NCI-H748 treated with DMSO at 0.1 percent for 48 hours (cell line): Measurements from ENCODE around the gene PTGES.
"Not testable (repeated sequence)": the region's sequence is repeated elsewhere in the genome, so short reads cannot be mapped to it uniquely, and the experiment has no call there.

Experiments used
- DNase-seq: peaks from one replicate; lab custom pipeline; 2025; lab: John Stamatoyannopoulos, UW

Gene PTGES, protein sequence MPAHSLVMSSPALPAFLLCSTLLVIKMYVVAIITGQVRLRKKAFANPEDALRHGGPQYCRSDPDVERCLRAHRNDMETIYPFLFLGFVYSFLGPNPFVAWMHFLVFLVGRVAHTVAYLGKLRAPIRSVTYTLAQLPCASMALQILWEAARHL

DNA sequence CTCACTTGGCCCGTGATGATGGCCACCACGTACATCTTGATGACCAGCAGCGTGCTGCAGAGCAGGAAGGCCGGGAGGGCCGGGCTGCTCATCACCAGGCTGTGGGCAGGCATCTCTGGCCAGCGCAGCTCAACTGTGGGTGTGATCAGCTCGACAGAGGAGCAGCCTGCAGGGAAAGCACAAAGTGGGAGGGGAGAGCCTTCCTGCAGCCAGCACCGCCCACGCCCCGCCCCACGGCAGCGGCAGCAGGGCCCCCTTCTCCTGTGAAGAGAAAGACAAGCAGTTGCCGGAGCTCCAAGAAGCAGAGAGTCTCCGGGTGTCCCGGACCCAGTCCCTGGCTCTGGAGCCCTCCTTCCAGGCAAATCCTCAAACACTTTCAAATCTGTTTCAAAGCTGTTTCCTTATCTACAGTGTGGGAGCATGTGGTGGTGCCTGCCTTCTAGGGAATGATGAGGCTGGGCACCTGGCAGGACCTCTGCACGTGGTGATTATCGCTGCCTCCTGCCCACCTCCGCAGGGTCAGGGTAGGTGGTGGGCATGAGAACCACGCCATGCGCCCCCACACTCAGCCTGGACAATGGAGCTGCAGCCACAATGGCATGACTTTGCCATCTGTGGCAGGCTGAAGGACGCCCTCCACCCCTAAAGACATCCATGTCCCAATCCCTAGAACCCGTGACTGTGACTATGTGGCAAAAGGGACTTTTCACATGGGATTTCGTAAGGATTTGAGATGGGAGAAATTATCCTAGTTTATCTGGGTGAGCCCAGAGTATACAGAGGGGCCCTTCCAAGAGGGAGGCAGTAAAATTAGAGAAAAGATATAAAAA, at the start of gene PTGES:
TSS of gene PTGES (minus strand) at position 143 of the 830 bp plus-strand sequence. CDS start at position 113, 30 bp downstream.
- peak; percentile 3 for DNase-seq

DNA sequence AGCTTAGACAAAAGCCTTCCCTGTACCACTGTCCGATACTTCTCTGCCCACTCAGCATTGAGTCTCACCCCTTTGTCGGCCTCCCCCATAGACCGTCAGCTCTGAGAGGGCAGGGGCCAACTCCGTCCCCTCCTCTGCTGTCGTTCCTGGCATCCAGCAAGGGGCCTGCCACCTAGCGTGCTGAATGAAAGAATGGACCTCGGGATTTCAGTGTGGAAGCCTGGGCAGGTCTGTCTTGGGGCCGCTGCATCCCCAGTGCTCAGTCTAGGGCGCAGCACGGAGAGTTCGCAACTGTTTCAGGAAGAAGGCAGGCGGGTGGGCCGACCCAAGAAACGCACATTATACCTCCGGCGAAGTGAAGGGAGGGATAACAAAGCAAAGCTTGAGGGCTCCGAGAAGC, 48.7 kb upstream of the PTGES start:
- DNase-seq = no peak

DNA sequence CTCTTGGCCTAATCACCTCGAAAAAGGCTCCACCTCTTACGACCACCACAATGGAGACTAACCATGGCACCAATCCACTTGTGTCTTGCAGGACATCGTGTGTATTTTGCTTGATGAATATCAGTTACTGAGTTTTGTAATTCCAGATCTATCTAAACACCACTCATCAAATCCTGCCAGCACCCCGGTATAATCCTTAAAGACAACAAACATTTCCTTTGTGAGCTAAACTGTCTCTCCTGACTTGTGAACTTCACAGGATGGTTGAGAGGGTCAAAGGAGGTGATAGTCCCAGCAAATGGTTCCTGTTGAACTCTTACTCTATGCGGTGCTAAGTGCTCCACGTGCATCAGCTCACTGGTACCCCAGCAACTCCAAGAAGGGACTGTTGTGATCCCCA, 46.1 kb upstream of the PTGES start:
- DNase-seq = no peak

DNA sequence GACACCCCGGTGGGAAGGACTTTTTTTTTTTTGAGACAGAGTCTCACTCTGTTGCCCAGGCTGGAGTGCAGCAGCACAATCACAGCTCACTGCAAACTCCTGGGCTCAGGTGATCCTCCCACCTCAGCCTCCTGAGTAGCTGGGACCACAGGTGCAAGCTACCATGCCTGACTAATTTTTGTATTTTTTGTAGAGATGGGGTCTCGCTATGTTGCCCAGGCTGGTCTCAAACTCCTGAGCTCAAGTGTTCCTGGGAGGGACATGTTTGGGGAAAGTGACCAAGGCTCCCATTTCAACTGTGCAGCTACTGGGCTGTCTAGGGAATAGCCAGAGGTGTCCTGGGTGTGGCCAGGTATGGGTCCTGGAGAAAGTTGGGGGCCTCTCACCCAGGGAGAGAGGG, 43.2 kb upstream of the PTGES start:
- DNase-seq = not testable (repeated sequence)

DNA sequence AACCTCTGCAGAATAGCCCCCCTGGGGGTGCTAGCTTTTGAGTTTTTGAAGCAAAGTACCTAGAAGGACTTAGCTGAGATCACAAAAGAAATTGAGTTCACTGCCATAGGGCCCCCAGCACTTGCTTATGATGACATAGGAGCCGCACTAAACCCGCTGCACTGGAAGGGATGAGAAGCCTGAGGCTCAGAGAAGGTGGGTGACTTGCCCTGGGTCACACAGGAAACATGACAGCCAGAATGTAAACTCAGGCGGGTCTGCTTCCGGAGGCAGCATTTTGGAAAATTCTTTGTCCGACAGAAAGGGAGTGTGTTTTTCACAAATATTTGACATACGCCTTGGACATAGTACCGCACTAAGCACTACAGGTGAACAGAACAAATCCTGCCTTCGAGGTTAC, 41.7 kb upstream of the PTGES start:
- DNase-seq = no peak

DNA sequence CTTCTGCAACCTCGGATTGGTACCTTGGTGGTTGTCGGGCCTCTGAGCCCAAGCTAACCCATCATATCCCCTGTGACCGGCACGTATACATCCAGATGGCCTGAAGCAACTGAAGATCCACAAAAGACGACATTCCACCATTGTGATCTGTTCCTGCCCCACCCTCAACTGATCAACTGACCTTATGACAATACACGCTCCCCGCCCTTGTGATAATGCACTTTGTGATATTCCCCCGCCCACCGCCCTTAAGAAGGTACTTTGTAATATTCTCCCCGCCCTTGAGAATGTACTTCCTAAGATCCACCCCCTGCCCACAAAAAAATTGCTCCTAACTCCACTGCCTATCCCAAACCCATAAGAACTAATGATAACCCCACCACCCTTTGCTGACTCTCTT, 33.6 kb upstream of the PTGES start:
- no peak for DNase-seq

DNA sequence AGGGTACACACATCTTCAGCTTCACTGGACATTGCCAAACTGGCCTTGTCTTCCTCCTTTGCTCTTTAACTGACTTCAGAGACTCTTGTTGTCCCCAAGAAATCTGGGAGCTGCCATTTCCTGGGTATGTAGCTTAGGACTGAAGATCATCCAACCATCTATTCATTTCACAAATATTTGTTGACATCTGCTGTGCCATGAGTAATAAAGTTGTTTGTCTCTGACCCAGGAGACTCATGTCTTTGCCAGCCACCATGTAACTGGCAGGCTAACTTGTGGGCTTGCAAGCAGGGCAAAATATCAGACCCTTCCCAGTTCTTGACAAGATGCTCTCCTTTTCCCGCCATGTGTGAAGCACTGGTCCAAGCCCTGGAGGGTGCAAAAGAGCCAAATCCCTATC, 33.0 kb upstream of the PTGES start:
- DNase-seq = no peak

DNA sequence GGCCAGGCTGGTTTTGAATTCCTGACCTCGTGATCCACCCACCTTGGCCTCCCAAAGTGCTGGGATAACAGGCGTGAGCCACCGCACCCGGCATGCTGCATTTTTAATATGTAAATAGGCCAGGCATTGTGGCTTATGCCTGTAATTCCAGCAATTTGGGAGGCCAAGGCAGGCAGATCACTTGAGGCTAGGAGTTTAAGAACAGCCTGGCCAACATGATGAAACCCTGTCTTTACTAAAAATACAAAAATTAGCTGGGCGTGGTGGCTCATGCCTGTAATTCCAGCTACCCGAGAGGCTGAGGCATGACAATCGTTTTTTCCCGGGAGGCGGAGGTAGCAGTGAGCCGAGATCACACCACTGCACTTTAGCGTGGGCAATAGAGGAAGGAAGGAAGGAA, 32.1 kb upstream of the PTGES start:
- not testable (repeated sequence) for DNase-seq

DNA sequence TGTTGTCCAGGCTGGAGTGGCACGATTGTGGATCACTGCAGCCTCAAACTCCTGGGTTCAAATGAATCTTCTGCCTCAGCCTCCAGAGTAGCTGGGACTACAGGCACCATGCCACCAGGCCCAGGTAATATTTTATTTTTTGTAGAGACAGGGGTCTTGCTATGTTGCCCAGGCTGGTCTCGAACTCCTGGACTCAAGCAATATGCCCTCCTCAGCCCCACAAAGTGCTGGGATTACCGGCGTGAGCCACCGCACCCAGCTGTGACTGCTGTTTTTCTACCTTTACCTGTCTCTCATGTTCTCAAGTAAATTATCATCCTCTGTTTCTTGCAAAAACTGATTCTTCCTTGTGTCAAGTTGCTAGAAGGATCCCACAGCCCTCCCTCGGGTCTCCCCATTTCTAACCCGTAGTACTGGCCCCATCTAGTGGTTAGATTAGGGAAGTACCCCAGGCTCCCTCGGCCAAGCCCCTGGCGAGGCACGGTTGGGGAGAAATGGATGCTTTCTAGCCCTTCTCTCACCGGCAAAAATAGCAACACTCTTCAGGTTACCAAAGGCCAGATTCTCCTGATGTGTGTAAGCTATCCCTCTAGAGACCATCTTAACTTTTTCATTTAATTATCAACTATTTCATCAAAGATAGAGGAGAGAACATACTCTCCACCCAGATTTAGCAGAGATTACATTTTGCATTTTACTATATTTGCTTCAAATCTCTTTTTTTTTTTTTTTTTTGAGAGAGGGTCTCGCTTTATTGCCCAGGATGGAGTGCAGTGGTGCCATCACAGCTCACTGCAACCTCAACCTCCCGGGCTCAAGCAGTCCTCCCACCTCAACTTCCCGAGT, 30.9 kb upstream of the PTGES start:
- DNase-seq = peak; percentile 50

DNA sequence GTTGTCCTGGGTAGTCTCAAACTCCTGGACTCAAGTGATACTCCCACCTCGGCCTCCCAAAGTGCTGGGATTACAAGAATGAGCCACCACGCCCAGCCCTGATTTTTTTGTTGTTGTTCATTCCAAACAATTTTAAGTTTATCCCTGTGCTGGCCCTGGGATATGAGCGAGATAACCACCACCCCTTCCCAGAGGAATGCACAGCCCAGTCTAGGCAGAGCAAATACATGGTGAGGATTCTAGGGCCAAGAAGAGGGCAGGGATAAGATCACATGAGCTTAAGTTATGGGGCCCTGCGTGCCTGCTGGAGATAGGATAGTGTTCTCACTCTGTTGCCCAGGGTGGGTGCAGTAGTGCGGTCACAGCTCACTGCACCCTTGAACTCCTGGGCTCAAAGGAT, 29.1 kb upstream of the PTGES start:
- no peak for DNase-seq

DNA sequence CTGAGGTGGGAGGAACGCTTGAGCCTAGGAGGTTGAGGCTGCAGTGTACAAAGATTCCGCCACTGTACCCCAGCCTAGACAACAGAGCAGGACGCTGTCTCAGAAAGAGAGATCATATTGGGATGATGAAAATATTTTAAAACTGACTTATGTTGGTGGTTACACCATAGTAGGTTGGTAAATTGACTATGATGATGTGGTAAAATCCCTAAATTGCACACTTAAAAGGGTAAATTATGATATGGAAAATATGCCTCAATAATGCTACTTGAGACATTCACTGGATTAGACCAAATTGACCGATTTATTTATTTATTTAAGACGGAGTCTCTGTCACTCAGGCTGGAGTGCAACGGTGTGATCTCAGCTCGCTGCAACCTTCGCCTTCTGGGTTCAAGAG, 28.3 kb upstream of the PTGES start:
- DNase-seq = no peak

DNA sequence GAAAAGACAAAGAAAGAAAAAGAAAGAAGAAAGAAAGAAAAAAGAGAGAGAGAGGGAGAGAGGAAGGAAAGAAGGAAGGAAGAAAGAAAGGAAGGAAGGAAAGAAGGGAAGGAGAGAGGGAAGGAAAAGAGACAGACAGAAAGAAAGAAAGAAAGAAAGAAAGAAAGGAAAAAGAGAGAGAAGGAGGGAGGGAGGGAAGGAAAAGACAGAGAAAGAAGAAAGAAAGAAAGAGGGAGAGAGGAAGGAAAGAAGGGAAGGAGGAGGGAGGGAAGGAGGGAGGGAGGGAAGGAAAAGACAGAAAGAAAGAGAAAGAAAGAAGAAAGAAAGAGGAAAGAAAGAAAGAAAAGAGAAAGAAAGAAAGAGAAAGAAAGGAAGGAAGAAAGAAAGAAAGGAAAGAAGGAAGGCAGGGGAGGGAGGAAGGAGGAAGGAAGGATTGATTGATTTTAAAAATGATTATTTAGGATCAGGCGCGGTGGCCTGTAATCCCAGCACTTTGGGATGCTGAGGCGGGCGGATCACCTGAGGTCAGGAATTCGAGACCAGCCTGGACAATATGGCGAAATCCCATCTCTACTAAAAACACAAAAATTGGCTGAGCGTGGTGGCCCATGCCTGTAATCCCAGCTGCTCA, 26.8 kb upstream of the PTGES start:
- no peak for DNase-seq

DNA sequence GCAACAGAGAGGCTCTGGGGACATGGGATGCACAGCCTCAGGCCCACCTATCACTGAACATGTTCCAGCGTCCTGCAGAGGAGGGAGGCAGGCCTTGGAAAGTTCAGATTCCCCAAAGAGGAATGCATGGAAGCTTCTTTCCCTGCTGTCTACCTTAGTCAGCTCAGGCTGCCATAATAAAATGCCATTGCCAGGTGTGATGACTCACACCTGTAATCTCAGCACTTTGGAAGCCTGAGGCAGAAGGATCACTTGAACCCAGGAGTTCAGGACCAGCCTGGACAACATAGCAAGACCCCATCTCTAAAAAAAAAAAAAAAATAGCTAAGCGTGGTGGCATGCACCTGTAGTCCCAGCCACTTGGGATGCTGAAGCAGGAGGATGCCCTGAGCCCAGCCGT, 25.6 kb upstream of the PTGES start:
- no peak for DNase-seq

DNA sequence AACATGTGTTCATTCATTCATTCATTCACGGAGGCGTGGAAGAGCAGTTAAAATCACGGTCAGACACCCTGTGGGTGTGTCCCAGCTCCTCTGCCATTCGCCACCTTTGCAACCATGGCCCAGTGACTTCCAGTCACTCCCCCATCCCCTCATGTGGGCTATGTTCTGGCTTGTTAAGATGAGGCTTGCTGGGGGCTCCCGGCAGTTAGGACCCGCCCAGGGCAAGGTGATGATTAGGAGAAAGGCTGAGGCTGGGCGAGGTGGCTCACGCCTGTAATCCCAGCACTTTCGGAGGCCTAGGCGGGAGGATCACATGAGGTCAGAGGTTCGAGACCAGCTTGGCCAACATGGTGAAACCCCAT, 24.9 kb upstream of the PTGES start:
- no peak for DNase-seq

DNA sequence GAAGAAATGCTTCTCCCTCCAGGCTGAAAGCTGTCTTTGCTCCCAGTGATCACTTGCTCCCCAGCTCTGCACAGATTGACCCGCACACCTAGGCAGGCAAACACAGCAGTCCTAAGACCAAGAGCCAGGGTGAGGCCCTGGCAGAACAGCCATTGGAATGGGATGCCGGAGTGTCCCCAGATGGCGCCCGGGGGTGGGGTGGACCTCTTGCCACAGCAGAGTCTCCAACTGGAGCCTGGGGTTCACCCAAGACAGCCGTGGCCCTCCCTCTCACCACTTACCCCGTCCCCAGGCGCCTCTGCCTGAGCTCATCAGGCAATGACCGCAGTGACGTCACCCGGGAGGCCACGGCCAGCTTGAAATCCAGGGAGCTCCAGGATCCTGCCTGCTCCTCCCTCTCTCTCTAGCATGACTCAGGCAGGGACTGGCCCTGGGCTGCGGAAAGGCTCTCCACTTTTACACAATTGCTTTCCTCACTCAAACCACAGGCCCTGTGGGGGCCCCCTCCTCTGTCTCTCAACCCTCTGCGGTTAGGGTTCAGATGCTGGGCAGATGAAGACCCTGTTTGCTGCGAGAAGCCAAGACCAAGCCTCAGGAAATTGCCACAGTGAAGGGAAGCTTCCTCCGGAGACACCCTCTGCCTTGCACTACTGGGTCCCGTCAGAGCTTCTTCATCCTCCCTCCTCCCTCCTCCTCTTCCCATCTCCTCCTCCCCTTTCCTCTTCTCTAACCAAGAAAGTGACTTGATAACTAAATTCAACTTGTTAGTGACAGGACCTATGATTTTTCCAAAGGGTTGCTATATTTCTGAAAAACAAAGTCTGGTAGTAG, 24.3 kb upstream of the PTGES start:
- no peak for DNase-seq

DNA sequence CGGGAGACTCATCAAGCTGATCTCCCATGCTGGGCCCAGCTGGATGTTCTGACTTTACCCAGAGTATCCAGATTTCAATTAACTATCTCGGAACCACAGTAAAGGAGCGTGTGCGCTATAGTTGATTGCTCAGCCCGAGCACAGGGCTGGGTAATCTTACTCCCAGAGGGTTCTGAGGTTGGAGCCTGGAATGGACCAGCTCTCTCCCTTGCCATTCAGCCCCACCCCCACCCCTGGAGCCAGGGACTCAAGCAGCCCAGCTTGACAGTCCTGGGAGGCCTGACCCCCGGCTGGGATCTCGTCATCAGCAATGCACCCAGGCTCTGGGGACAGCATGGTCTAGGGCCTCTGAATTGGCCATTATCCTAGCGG, 23.7 kb upstream of the PTGES start:
- DNase-seq = no peak

DNA sequence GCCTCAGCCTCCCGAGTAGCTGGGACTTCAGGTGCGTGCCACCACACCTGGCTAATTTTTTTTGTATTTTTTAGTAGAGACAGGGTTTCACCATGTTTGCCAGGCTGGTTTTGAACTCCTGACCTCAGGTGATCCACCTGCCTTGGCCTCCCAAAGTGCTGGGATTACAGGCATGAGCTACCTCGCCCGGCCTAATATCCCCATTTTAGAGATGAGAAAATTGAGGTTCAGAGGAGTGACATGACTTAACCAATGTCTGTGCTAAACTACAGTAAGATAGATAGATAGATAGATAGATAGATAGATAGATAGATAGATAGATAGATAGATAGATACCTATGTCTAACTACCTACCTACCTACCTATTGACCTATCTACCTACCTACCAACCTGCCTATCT, 23.3 kb upstream of the PTGES start:
- DNase-seq = not testable (repeated sequence)

DNA sequence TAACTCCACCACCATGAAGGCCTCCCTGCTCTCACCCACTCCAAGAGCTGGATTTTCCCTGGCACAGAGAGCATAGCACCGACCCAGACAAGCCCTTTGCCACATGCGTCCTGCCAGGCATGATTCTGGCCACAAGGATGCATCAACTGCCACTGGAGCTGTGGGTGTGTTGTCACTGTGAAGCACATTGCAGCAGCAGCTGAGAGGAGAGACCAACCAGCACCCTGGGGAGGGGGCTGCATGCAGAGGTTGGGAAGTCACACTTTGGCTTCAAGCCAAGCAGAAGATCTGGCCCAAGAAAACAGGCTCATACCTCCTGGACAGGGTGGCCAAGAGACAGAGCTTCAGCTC, 22.6 kb upstream of the PTGES start:
- no peak for DNase-seq

DNA sequence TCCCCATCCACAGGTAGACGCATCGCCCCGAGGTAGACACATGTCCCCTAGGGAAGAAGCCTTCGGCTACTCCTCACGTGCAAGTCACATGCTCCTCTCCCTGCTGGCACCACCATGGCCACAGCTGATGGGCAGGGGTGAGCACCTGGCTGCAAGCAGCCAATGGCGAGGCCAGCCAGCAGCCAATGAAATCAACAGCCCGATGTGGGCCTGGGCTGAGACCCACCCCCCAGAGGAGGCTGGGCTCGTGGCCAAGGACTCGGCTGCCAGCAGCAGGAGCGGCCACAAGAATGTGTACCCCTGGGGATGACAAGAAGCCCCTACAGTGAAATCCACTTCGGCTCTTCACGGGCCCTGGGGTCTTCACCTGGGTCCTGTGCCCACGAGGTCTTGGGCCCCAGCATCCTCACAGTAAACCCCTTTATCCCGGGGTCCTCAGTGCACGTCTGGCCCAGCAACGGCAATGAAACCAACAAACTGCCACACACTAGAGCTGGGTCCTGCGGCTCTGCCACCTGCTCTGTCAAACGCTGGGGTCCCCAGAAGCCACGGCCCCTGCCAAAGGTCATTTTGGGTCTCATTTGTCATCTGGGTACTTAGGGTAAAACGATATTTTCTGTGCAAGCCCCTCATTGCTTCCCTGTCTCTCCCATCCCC, 22.1 kb upstream of the PTGES start:
- no peak for DNase-seq

DNA sequence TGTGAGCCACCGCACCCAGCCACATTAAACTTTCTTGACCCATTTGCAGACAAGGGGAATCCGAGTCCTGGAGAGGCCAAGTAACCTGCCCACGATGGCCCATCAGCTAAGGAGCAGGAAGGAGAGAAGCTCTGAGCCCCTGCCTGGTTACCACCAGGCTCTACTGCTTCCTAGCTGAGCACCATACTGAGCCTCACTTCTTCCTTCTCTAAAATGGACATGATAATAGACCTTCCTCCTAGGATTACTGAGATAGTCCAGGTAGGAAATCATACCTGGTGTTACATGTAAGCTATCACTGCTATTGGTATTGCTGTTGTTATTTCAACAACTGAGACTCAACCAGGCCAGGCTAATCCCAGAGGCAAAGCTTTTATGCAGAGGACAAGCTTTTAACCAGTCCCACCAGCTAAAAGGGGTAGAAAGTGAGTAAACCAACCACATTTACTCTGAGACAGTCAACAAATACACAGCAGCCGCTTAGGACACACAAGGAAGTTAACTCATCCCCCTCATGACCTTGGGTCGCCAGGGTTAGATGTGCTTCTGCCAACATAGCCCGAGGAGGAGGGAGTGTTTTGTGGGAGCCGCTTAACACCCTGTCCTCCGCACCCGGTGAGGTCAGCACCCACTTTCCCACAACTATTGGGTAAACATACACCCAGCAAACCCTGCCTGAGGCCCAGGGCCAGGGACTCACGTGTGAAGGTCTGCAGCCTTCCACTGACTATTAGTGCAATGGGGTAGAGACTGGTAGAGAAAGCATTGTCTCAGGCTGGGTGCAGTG, 20.6 kb upstream of the PTGES start:
- no peak for DNase-seq
